Measurements from ENCODE around the gene ARHGAP15.

Gene ARHGAP15

GRCh38 chr2:143401861-143402260 lies 272.6 kb downstream of the ARHGAP15 start:
- Histone ChIP-seq H3K27me3 (ENCODE audit: insufficient read depth, poor library complexity, severe bottlenecking) (no peaks in the 10 kb centered on the region), H3K4me3 (replicated peaks; ENCODE audit: insufficient read depth, low read length) (no peak overlapping the region), H3K27ac (replicated peaks) (no peak overlapping the region)
- TF ChIP-seq GABPA (IDR thresholded peaks at IDR 0.05; ENCODE audit: low read depth) (no peak), SPI1 (IDR thresholded peaks at IDR 0.05; ENCODE audit: borderline replicate concordance, low read depth) (no peak), POLR2AphosphoS5 (IDR thresholded peaks at IDR 0.05; ENCODE audit: low read depth) (no peak), REST (IDR thresholded peaks at IDR 0.05; ENCODE audit: insufficient replicate concordance, low read depth) (no peak), CTCF (IDR thresholded peaks at IDR 0.05; ENCODE audit: insufficient read depth, low read length) (no peak)
- DNase-seq (ENCODE audit: low read depth in 1 of 2, low spot score in 1 of 2): no peak

GRCh38 chr2:143402451-143402850 lies 273.2 kb downstream of the ARHGAP15 start:
- Histone ChIP-seq H3K27ac (replicated peaks) (no peak overlapping the region), H3K27me3 (ENCODE audit: insufficient read depth, poor library complexity, severe bottlenecking) (no peaks in the 10 kb centered on the region), H3K4me3 (replicated peaks; ENCODE audit: insufficient read depth, low read length) (no peak overlapping the region)
- no peak for DNase-seq (ENCODE audit: low read depth in 1 of 2, low spot score in 1 of 2)
- TF ChIP-seq CTCF (IDR thresholded peaks at IDR 0.05; ENCODE audit: insufficient read depth, low read length): no peak
- TF ChIP-seq SPI1 (IDR thresholded peaks at IDR 0.05; ENCODE audit: borderline replicate concordance, low read depth): no peak
- TF ChIP-seq GABPA (IDR thresholded peaks at IDR 0.05; ENCODE audit: low read depth): no peak
- TF ChIP-seq REST (IDR thresholded peaks at IDR 0.05; ENCODE audit: insufficient replicate concordance, low read depth): no peak
- no peak for TF ChIP-seq POLR2AphosphoS5 (IDR thresholded peaks at IDR 0.05; ENCODE audit: low read depth)

- TF ChIP-seq CTCF (IDR thresholded peaks at IDR 0.05; ENCODE audit: insufficient read depth, low read length): no peak
- TF ChIP-seq POLR2AphosphoS5 (IDR thresholded peaks at IDR 0.05; ENCODE audit: low read depth): no peak
- no peak for TF ChIP-seq SPI1 (IDR thresholded peaks at IDR 0.05; ENCODE audit: borderline replicate concordance, low read depth)
- no peak for TF ChIP-seq REST (IDR thresholded peaks at IDR 0.05; ENCODE audit: insufficient replicate concordance, low read depth)
- TF ChIP-seq GABPA (IDR thresholded peaks at IDR 0.05; ENCODE audit: low read depth): no peak
- no peaks in the 10 kb centered on the region for H3K27me3 ChIP-seq (ENCODE audit: insufficient read depth, poor library complexity, severe bottlenecking)
Measured at GRCh38 chr2:143410082-143410897, 281.1 kb downstream of the ARHGAP15 start.

More at GRCh38 chr2:143410082-143410897, 281.1 kb downstream of the ARHGAP15 start:
- no peak for DNase-seq (ENCODE audit: low read depth in 1 of 2, low spot score in 1 of 2)
- H3K27ac ChIP-seq (replicated peaks): no peak overlapping the region
- no peak overlapping the region for H3K4me3 ChIP-seq (replicated peaks; ENCODE audit: insufficient read depth, low read length)

Data from HL-60 (cell line).